Stimulated activated CD8-positive, alpha-beta memory T cell treated with anti-CD3 and anti-CD28 coated beads, Interleukin-12 subunit alpha, Interleukin-12 subunit beta, amount 100 ng/mL, for 1 hour (primary cell): ENCODE results near the gene OR6S1.
"Not testable (repeated sequence)": the region's sequence is repeated elsewhere in the genome, so short reads cannot be mapped to it uniquely, and the experiment has no call there.

Source experiments
- DNase-seq: peaks from one replicate; pipeline ENCODE4 v3.0.0-alpha.2; 2020; ENCODE audit warnings: low read depth

OR6S1 gene

DNA sequence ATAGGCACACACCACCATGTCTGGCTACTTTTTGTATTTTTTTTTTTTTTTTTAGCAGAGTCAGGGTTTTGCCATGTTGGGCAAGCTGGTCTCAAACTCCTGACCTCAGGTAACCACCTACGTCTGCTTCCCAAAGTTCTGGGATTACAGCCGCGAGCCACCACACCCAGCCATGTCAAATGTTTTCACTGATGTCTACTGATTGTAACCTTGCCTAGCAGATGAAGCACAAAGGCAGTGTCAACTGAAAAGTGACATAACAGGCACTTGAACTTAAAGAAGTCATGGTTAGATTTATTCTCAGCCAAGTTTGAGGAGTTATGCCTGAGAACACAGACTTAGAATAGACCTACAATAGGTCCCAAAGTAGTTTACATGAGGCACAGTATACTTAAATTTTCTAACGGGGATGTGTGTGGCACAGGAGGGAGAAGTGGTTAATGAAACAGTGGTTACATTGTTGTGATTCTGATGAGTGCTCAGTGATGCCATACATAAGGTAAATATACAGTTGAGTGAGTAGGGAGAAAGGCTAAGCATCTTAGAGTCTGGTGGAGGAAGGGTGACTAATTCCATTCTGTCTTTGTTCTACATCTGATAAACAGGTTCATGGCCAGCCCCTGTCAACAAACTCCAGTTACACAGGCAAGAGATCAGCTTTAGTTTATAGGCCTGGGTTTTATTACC is 30.2 kb upstream of the OR6S1 start:
- DNase-seq: no peak

DNA sequence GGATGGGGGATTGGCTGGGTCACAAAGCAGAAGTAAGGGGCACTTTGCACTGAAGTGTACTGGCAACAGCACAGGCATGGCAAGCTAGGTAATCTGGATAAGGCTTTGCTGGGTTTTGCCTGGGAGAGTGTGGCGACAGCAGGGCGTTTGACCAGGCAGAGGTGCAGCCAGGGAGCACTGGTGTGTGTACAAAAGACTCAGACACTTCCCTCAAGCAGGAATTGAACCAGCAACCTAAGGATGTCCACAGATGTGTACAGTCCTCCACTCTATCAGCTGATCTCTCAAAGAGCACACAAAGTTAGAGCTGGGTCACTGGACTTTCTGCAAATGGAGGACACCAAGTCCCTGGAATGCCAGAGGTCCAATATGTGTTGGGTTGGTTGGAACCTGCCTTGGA is 27.5 kb upstream of the OR6S1 start:
- no peak for DNase-seq

GRCh38 chr14:20667957-20668356 is 26.5 kb upstream of the OR6S1 start:
- no peak for DNase-seq

DNA sequence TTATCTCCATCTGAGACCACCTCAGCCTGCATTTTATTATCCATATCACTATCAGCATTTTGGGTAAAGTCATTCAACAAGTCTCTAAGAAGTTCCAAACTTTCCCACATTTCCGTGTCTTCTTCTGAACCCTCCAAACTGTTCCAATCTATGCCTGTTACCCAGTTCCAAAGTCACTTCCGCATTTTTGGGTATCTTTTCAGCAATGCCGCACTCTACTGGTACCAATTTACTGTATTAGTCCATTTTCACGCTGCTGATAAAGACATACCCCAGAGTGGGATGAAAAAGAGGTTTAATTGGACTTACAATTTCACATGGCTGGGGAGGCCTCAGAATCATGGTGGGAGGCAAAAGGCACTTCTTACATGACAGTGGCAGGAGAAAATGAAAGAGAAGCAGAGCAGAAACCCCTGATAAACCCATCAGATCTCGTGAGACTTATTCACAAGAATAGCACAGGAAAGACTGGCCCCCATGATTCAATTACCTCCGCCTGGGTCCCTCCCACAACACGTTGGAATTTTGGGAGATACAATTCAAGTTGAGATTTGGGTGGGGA is 25.0 kb upstream of the OR6S1 start:
- DNase-seq: not testable (repeated sequence)

DNA sequence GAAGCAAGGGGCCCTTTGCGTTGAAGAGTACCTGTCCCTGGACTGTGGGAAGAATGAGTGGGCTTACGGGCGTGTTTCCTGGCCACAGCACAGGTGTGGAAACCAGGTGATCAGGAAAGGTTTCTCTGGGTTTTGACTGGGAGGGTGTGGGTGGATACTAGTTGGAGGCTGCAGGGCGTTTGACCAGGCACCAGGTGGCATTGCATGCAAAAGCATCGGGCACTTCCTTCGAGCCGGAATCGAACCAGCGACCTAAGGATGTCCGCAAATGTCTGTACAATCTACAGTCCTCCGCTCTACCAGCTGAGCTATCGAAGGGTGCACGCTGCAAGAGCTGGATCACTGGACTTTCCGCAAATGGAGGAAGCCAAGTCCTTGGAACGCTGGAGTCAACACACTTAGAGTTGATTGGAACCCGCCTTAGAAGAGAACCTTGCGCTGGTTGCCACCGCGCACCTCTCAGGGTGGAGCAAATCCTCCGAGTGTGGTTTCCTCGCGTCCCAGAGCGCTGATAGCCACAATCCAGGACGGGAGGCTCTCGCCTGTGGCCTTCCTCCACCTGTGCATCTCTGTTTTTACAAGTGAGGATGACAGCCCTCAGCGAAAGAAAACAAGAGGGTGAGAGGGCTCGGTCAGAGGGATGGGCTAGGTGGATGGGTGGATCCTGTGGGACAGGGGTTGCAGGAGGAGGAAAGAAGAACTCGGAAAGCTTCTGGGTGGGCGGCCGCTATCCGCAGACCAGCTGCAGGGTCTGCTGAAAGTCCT is 21.7 kb upstream of the OR6S1 start:
- peak; percentile 56 for DNase-seq

- no peak for DNase-seq
These were observed 19.7 kb upstream of the OR6S1 start for GRCh38 chr14:20661197-20661596.

GRCh38 chr14:20659813-20660395 is 18.4 kb upstream of the OR6S1 start:
- DNase-seq: no peak

- no peak for DNase-seq
These were observed 17.8 kb upstream of the OR6S1 start for GRCh38 chr14:20659336-20659735.

DNA sequence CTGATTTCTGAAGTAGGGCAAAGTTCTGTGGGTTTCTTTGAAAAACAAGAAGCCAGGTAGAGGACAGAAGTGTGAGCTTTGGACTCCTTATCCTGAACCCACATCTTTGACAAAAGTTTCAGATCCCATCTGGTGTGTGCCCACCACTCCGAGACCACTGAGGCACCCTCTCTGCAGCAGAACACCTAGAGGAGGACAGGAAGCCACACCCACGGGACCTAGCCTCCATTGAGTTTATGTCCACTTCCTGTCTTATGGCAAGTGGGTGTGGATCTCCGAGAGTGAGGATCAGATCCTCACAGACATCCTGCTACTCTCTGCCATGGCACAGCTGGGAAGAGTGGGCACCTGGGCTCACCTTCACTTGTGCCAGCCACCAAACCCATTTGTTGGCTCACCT is 16.8 kb upstream of the OR6S1 start:
- DNase-seq: no peak

GRCh38 chr14:20657216-20658211 is 16.0 kb upstream of the OR6S1 start:
- no peak for DNase-seq

DNA sequence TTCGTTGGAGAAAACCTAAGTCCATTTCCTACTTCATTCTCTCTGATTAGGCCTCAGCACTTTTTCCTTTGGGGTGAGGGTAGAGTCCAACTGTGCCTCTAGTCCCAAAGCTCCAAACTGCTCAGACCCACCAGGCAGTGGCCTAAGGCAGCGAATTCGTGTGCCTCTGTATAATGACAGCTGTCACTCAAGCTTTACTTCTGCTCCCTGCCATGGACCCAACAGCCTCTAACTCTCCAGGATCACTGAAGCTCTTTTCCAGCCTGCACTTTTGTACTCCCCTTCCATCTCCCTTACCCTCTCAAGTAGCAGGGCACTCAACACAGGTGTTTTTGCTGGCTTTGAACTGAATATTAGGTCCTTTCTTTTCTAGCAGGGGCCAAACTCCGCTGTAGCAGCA is 14.8 kb upstream of the OR6S1 start:
- DNase-seq: no peak

GRCh38 chr14:20655851-20656250 is 14.4 kb upstream of the OR6S1 start:
- no peak for DNase-seq

GRCh38 chr14:20652996-20653975 is 11.8 kb upstream of the OR6S1 start:
- DNase-seq: no peak

DNA sequence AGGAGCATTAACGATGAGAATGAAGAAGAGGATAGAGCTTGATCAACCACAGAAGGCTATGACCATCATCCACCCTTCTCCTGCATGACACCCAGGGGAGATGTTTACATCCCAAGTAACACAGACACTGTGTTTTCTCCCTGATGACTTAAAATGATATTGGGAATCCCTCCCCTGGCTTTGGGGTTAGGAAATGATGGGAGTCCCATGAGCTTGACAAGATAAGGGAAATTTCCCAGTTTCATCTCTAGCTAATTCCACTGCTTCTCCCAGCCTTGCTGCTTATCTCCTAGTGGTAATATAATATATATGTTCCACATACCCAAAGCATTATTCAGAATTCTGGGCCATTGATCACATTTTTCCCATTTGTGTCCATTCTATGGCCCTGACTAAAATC is 4.0 kb upstream of the OR6S1 start:
- DNase-seq: no peak

- no peak for DNase-seq
These were observed 3.0 kb upstream of the OR6S1 start for GRCh38 chr14:20644520-20644919.

- not testable (repeated sequence) for DNase-seq
These were observed 1.3 kb upstream of the OR6S1 start for GRCh38 chr14:20642755-20643154.

- DNase-seq: no peak
These were observed 691 bp upstream of the OR6S1 start for GRCh38 chr14:20642182-20642581.

GRCh38 chr14:20632831-20633691 is 8.4 kb downstream of the OR6S1 start:
- DNase-seq: no peak

DNA sequence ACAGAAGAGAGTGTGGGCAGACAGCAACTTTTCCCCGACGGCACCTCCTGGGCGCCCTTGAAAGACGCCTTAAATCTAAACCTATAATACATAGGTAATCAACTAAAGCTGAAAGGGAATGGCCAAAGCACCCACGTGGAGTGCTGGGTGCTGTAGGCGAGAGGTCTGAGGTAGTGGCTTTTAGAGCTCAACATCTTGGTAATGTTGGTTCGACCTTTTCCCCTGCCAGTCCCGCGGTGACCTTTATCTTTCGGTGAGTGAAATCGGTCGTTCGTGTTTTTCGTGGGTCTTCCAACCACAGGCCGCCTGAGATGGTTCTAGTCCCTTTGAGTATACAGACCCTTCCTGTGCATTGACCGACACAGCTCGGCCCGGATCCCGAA is 9.1 kb downstream of the OR6S1 start:
- no peak for DNase-seq
